NCI-H146 treated with DMSO at 0.1 percent for 48 hours (cell line): ENCODE data around the gene RIMBP2.
A peak's percentile ranks its signal among the peaks of the same experiment; 100 is the strongest.

Source experiments
- DNase-seq: peaks from one replicate; lab custom pipeline; 2025; ENCODE audit not compliant: unreplicated experiment; lab: John Stamatoyannopoulos, UW

The RIMBP2 gene

GRCh38 chr12:130683080-130683479 is 33.0 kb downstream of the RIMBP2 start:
- no peak for DNase-seq

- DNase-seq, result no peak
These were observed 35.6 kb downstream of the RIMBP2 start for GRCh38 chr12:130680451-130680990.

GRCh38 chr12:130677957-130678558 is 38.0 kb downstream of the RIMBP2 start:
- no peak for DNase-seq

- DNase-seq, result no peak
These were observed 40.3 kb downstream of the RIMBP2 start for GRCh38 chr12:130675791-130676190.

- DNase-seq, result no peak
These were observed 41.0 kb downstream of the RIMBP2 start for GRCh38 chr12:130675121-130675520.

- DNase-seq, result no peak
These were observed 41.4 kb downstream of the RIMBP2 start for GRCh38 chr12:130674676-130675075.

GRCh38 chr12:130673036-130673705 is 42.9 kb downstream of the RIMBP2 start:
- DNase-seq, result no peak

- no peak for DNase-seq
These were observed 43.8 kb downstream of the RIMBP2 start for GRCh38 chr12:130672089-130672820.

GRCh38 chr12:130671556-130671955 is 44.5 kb downstream of the RIMBP2 start:
- DNase-seq, result no peak

GRCh38 chr12:130669797-130670196 is 46.3 kb downstream of the RIMBP2 start:
- DNase-seq, result no peak

GRCh38 chr12:130669205-130669557 is 46.9 kb downstream of the RIMBP2 start:
- no peak for DNase-seq

GRCh38 chr12:130668286-130669204 is 47.6 kb downstream of the RIMBP2 start:
- DNase-seq, result no peak

- DNase-seq, result peak; percentile 45
These were observed 48.6 kb downstream of the RIMBP2 start for GRCh38 chr12:130667421-130667960.

GRCh38 chr12:130666645-130667044 is 49.5 kb downstream of the RIMBP2 start:
- DNase-seq, result no peak

- DNase-seq, result no peak
These were observed 50.3 kb downstream of the RIMBP2 start for GRCh38 chr12:130665753-130666152.

- no peak for DNase-seq
These were observed 51.3 kb downstream of the RIMBP2 start for GRCh38 chr12:130664772-130665171.

GRCh38 chr12:130664252-130664651 is 51.8 kb downstream of the RIMBP2 start:
- no peak for DNase-seq

GRCh38 chr12:130663514-130663913 is 52.6 kb downstream of the RIMBP2 start:
- DNase-seq, result no peak

GRCh38 chr12:130661486-130662255 is 54.4 kb downstream of the RIMBP2 start:
- no peak for DNase-seq

- no peak for DNase-seq
These were observed 55.0 kb downstream of the RIMBP2 start for GRCh38 chr12:130661059-130661458.
